H1 (cell line): ENCODE measurements around the gene SIK3. TPM values are rescaled to one million over a fixed set of nuclear protein-coding genes. Genes with fewer than 3 reads are reported as not detected.

Experiments used
- CTCF ChIA-PET: fragments of 300-600 bp; sonication (Branson Sonifier 250); formaldehyde crosslinking; loops from one replicate; lab custom pipeline; 2021; ENCODE audit not compliant: partially characterized antibody; lab: Charles Lee
- POLR2A ChIA-PET: fragments of 300-600 bp; sonication (Branson Sonifier 250); formaldehyde crosslinking; loops from one replicate; lab custom pipeline; 2021; ENCODE audit warnings: inconsistent platforms; ENCODE audit not compliant: partially characterized antibody; lab: Charles Lee
- DNase-seq, 2 experiments: peaks; one replicate each; pipeline versions ENCODE4 v3.0.0 to v3.0.0-alpha.2; 2010 to 2022; ENCODE audit warnings: low spot score in 2 of 2, low read depth in 1 of 2, mixed read lengths in 1 of 2
- FAIRE-seq: peaks from 2 replicates; lab custom pipeline; 2011; peaks lifted over from hg19 to GRCh38; lab: Jason Lieb, UNC
- H2AFZ ChIP-seq: 2 replicates; pipeline ENCODE4 v1.8.1; 2012; ENCODE audit warnings: low read length, inconsistent platforms
- H2AK5ac ChIP-seq: 2 replicates; pipeline ENCODE4 v1.6.1; 2013; ENCODE audit warnings: low read depth, low read length
- H2BK120ac ChIP-seq: replicated peaks from 2 replicates; pipeline ENCODE3; 2013; ENCODE audit warnings: low read depth, low read length, inconsistent platforms
- H2BK12ac ChIP-seq: 2 replicates; pipeline ENCODE4 v1.6.1; 2013; ENCODE audit warnings: low read depth, low read length
- H2BK15ac ChIP-seq: 2 replicates; pipeline ENCODE4 v1.6.1; 2013; ENCODE audit warnings: low read length
- H2BK20ac ChIP-seq: 2 replicates; pipeline ENCODE4 v1.6.1; 2013; ENCODE audit warnings: low read length
- H2BK5ac ChIP-seq: 2 replicates; pipeline ENCODE4 v1.6.1; 2013; ENCODE audit warnings: low read depth, low read length
- H3K14ac ChIP-seq: 2 replicates; pipeline ENCODE4 v1.6.1; 2013; ENCODE audit warnings: inconsistent platforms; ENCODE audit not compliant: insufficient read length
- H3K18ac ChIP-seq: 2 replicates; pipeline ENCODE4 v1.6.1; 2013; ENCODE audit warnings: low read length; ENCODE audit errors: extremely low read depth
- H3K23ac ChIP-seq: 2 replicates; pipeline ENCODE4 v1.6.1; 2013; ENCODE audit warnings: inconsistent platforms; ENCODE audit not compliant: insufficient read length
- H3K23me2 ChIP-seq: 2 replicates; pipeline ENCODE4 v1.6.1; 2013; ENCODE audit warnings: low read depth, low read length
- H3K27ac ChIP-seq: 2 replicates; pipeline ENCODE4 v1.6.1; 2011; ENCODE audit warnings: low read depth, low read length, inconsistent platforms
- H3K27me3 ChIP-seq, 4 experiments: replicated peaks in 1 of 4; 1 replicate in 1 of 4; 2 replicates in 3 of 4; pipeline versions ENCODE4 v1.6.1 to v1.8.1; 2011 to 2013; ENCODE audit warnings: low read length in 3 of 4, mild to moderate bottlenecking in 3 of 4, inconsistent platforms in 2 of 4, mixed read lengths in 2 of 4, moderate library complexity in 1 of 4; ENCODE audit not compliant: control insufficient read depth in 3 of 4, insufficient read depth in 3 of 4; ENCODE audit errors: extremely low read depth in 1 of 4
- H3K36me3 ChIP-seq, 4 experiments: 2 replicates each; pipeline versions ENCODE4 v1.6.1 to v1.8.1; 2011 to 2013; ENCODE audit warnings: mild to moderate bottlenecking in 4 of 4, low read length in 3 of 4, moderate library complexity in 2 of 4, control low read depth in 1 of 4, inconsistent platforms in 1 of 4; ENCODE audit not compliant: insufficient read depth in 4 of 4, control insufficient read depth in 2 of 4
- H3K4ac ChIP-seq: replicated peaks from 2 replicates; pipeline ENCODE3; 2013; ENCODE audit warnings: low read length, low read depth, mixed read lengths, inconsistent platforms; ENCODE audit not compliant: insufficient read length
- H3K4me1 ChIP-seq, 4 experiments: replicated peaks in 1 of 4; 1 replicate in 1 of 4; 2 replicates in 3 of 4; pipeline versions ENCODE4 v1.6.1 to v1.8.1; 2011 to 2013; ENCODE audit warnings: low read length in 3 of 4, inconsistent platforms in 2 of 4, mixed read lengths in 1 of 4; ENCODE audit not compliant: insufficient read depth in 4 of 4, control insufficient read depth in 3 of 4
- H3K4me2 ChIP-seq, 2 experiments: 2 replicates each; pipeline versions ENCODE4 v1.6.1 to v1.8.1; 2011 to 2013; ENCODE audit warnings: low read depth in 2 of 2, low read length in 2 of 2, control low read depth in 1 of 2, inconsistent platforms in 1 of 2, mild to moderate bottlenecking in 1 of 2; ENCODE audit not compliant: insufficient read depth in 1 of 2
- H3K4me3 ChIP-seq, 4 experiments: fragments of 200-600, 300-600 bp in 1 of 4; sonication (generic), shearing (Covaris generic), sonication (Bioruptor Twin) in 1 of 4; 2 replicates each; pipeline versions ENCODE4 v1.5.1 to v1.8.1; 2011 to 2016; ENCODE audit warnings: low read length in 4 of 4, low read depth in 3 of 4, control low read depth in 2 of 4, inconsistent platforms in 2 of 4, mild to moderate bottlenecking in 2 of 4, mixed read lengths in 1 of 4, moderate library complexity in 1 of 4; ENCODE audit not compliant: insufficient read depth in 2 of 4; ENCODE audit errors: extremely low read depth in 1 of 4
- H3K56ac ChIP-seq: replicated peaks from 2 replicates; pipeline ENCODE3; 2013; ENCODE audit warnings: low read depth, mild to moderate bottlenecking, mixed read lengths, low read length, inconsistent platforms; ENCODE audit not compliant: insufficient read length
- H3K79me1 ChIP-seq: 2 replicates; pipeline ENCODE4 v1.6.1; 2013; ENCODE audit warnings: low read depth, low read length, control low read depth
- H3K79me2 ChIP-seq, 2 experiments: 2 replicates each; pipeline versions ENCODE4 v1.6.1 to v1.8.1; 2012 to 2013; ENCODE audit warnings: low read length in 2 of 2, mild to moderate bottlenecking in 2 of 2, inconsistent platforms in 1 of 2; ENCODE audit not compliant: insufficient read depth in 2 of 2, control insufficient read depth in 1 of 2
- H3K9ac ChIP-seq, 4 experiments: replicated peaks in 1 of 4; 1 replicate in 1 of 4; 2 replicates in 3 of 4; pipeline versions ENCODE4 v1.6.1 to v1.8.1; 2011 to 2013; ENCODE audit warnings: low read depth in 3 of 4, low read length in 3 of 4, control low read depth in 2 of 4, mild to moderate bottlenecking in 2 of 4, moderate library complexity in 2 of 4, inconsistent platforms in 1 of 4; ENCODE audit errors: extremely low read depth in 1 of 4
- H3K9me3 ChIP-seq, 2 experiments: 2 replicates each; pipeline versions ENCODE4 v1.6.1 to v1.8.1; 2012 to 2013; ENCODE audit warnings: mild to moderate bottlenecking in 2 of 2, moderate library complexity in 2 of 2, control low read depth in 1 of 2, inconsistent platforms in 1 of 2, low read depth in 1 of 2, low read length in 1 of 2, mixed read lengths in 1 of 2; ENCODE audit not compliant: insufficient read depth in 2 of 2
- H4K20me1 ChIP-seq, 2 experiments: replicated peaks in 1 of 2; 2 replicates each; pipeline versions ENCODE3 to v1.8.1; 2011 to 2013; ENCODE audit warnings: inconsistent platforms in 2 of 2, low read length in 2 of 2, mild to moderate bottlenecking in 1 of 2; ENCODE audit not compliant: insufficient read depth in 2 of 2, control insufficient read depth in 1 of 2
- H4K5ac ChIP-seq: 2 replicates; pipeline ENCODE4 v1.6.1; 2013; ENCODE audit warnings: low read length, low read depth, mixed read lengths, inconsistent platforms; ENCODE audit not compliant: insufficient read length
- H4K8ac ChIP-seq: 2 replicates; pipeline ENCODE4 v1.8.0; 2013; ENCODE audit warnings: mild to moderate bottlenecking, moderate library complexity, low read length, inconsistent platforms; ENCODE audit not compliant: insufficient read depth; ENCODE audit errors: extremely low read depth
- H4K91ac ChIP-seq: replicated peaks from 2 replicates; pipeline ENCODE3; 2013; ENCODE audit warnings: low read length, mixed read lengths, inconsistent platforms; ENCODE audit not compliant: insufficient read length
- CEBPB ChIP-seq: IDR thresholded peaks from 2 replicates; pipeline ENCODE4 v1.6.1; 2012; ENCODE audit warnings: low read depth, low read length
- EP300 ChIP-seq, 2 experiments: IDR thresholded peaks; 1 replicate in 1 of 2; 2 replicates in 1 of 2; pipeline ENCODE4 v1.6.1; 2011 to 2012; ENCODE audit warnings: low read depth in 2 of 2, low read length in 2 of 2, mild to moderate bottlenecking in 2 of 2, borderline replicate concordance in 1 of 2, inconsistent platforms in 1 of 2, moderate library complexity in 1 of 2
- HDAC2 ChIP-seq, 2 experiments: fragments of 300-600 bp in 1 of 2; sonication (generic) in 1 of 2; IDR thresholded peaks; 2 replicates each; pipeline ENCODE4 v1.6.1; 2011 to 2012; ENCODE audit warnings: low read depth in 2 of 2, low read length in 2 of 2, mild to moderate bottlenecking in 2 of 2, moderate library complexity in 2 of 2, borderline replicate concordance in 1 of 2, inconsistent platforms in 1 of 2
- HDAC6 ChIP-seq: IDR thresholded peaks from one replicate; pipeline ENCODE4 v1.7.1; 2012; ENCODE audit warnings: low read depth, mild to moderate bottlenecking, inconsistent platforms, low read length, moderate library complexity
- NRF1 ChIP-seq: IDR thresholded peaks from 2 replicates; pipeline ENCODE4 v1.6.1; 2011; ENCODE audit warnings: mild to moderate bottlenecking, low read depth, low read length, improper control_type of control experiment
- RNF2 ChIP-seq: fragments of 200-900, 300-1000 bp; sonication (generic); IDR thresholded peaks from 2 replicates; pipeline ENCODE4 v1.7.1; 2016; ENCODE audit warnings: borderline replicate concordance, low read depth, mild to moderate bottlenecking, antibody characterized with exemption, low read length; ENCODE audit not compliant: poor library complexity, severe bottlenecking; ENCODE audit errors: missing control alignments
- SRF ChIP-seq: IDR thresholded peaks from 2 replicates; pipeline ENCODE4 v1.6.1; 2011; ENCODE audit warnings: mild to moderate bottlenecking, low read depth, low read length, moderate library complexity
- TEAD4 ChIP-seq: IDR thresholded peaks from 2 replicates; pipeline ENCODE4 v1.6.1; 2012; ENCODE audit warnings: low read depth, low read length, inconsistent platforms, mixed read lengths
- ZNF274 ChIP-seq: IDR thresholded peaks from 2 replicates; pipeline ENCODE4 v1.7.0; 2012; ENCODE audit warnings: low read length, borderline replicate concordance; ENCODE audit errors: extremely low read depth
- WGBS, 2 experiments: shearing (Covaris generic) in 1 of 2; methylation state at CpG; one replicate each; pipeline versions ENCODE4 v1.1.6 to v1.1.7; 2013 to 2015; ENCODE audit warnings: low lambda C conversion rate in 2 of 2, mixed read lengths in 2 of 2, inconsistent platforms in 1 of 2, low coverage in 1 of 2, missing lambda C conversion rate in 1 of 2; ENCODE audit not compliant: insufficient replicate concordance in 2 of 2, insufficient coverage in 1 of 2, insufficient read length in 1 of 2; ENCODE audit errors: extremely low coverage in 1 of 2, missing lambda C conversion rate in 1 of 2; 5-methylcytosine and 5-hydroxymethylcytosine counted together
- polyA plus RNA-seq, 7 experiments: library from polyadenylated mRNA; depleted of rRNA in 3 of 7; stranded (reverse) in 5 of 7; unstranded in 2 of 7; fragments of >200 nt in 5 of 7; fragments of 200-250 nt in 2 of 7; gene quantifications; 1 replicate in 5 of 7; 2 replicates in 1 of 7; 4 replicates in 1 of 7; pipeline versions ENCODE4 v1.2.1 to v1.2.3, GENCODE V29; 2011 to 2013; ENCODE audit warnings: missing spikeins in 2 of 7, mixed read lengths in 2 of 7
- total RNA-seq: library from RNA; stranded (reverse); fragmentation: NEBNext Ultra II Directional; extraction: Animal tissue kit (Norgen Biotek cat#: 25700); gene quantifications from 2 replicates; pipeline ENCODE4 v1.2.1, GENCODE V29; 2021

SIK3 gene
- total and polyA plus RNA-seq, 2 of the 8 experiments (the other 6 are each of a cell fraction or from before 2014, with no cell fraction given): 19.9 to 32.1 TPM

GRCh38 chr11:116911976-116912734, 186.1 kb downstream of the SIK3 start:
- Histone ChIP-seq H3K18ac (no peak overlapping the region), H3K23me2 (no peaks in the 10 kb centered on the region), H3K79me2 (no peaks in the 10 kb centered on the region), H2AFZ (no peak overlapping the region), H3K56ac (no peak overlapping the region), H3K36me3 (no peaks in the 10 kb centered on the region), H3K27ac (no peak overlapping the region), H3K23ac (no peak overlapping the region), H4K91ac (no peak overlapping the region), H3K27me3 (no peaks in the 10 kb centered on the region), H3K4ac (no peak overlapping the region), H3K14ac (no peak overlapping the region), H4K8ac (no peak overlapping the region), H3K4me3 (no peak overlapping the region), H3K4me2 (no peak overlapping the region), H2BK12ac (no peak overlapping the region), H2BK20ac (no peak overlapping the region), H4K20me1 (no peaks in the 10 kb centered on the region), H3K79me1 (no peaks in the 10 kb centered on the region), H3K9me3 (no peaks in the 10 kb centered on the region), H3K9ac (no peak overlapping the region), H3K4me1 (no peaks in the 10 kb centered on the region), H2BK120ac (no peak overlapping the region), H4K5ac (no peak overlapping the region), H2BK15ac (no peak overlapping the region), H2AK5ac (no peak overlapping the region), H2BK5ac (no peak overlapping the region)
- POLR2A ChIA-PET: interaction anchor here (0.7 kb wide), 1 partner anchor 13 kb away, joined by 3 read pairs; no protein-coding TSS in a partner anchor
- FAIRE-seq: no peak
- 94% methylated on average over 7 of the region's 7 CpGs; no CpG with 5 or more reads in 1 of the 2 experiments for WGBS, 2 experiments
- DNase-seq: no peak
- CTCF ChIA-PET: interaction anchor here (0.9 to 1.1 kb wide), 3 partner anchors 88 to 324 kb away, joined by 3 to 4 read pairs (median 3); no protein-coding TSS in a partner anchor
- TF ChIP-seq CEBPB (no peak), NRF1 (no peak), HDAC6 (no peak), ZNF274 (no peak), RNF2 (no peak), EP300 (IDR thresholded peaks at IDR 0.05; ENCODE audit: borderline replicate concordance in 1 of 2, low read depth in 2 of 2, low read length in 2 of 2) (no peak), TEAD4 (no peak), HDAC2 (IDR thresholded peaks at IDR 0.05; ENCODE audit: borderline replicate concordance in 1 of 2, low read depth in 2 of 2, low read length in 2 of 2) (no peak), SRF (no peak)
